HG02884 (cell line): ENCODE results near the gene ITGB4.

ENCODE experiments used
- ATAC-seq: cut with Tn5 transposase; IDR thresholded peaks from one replicate; pipeline ENCODE4 v1.9.1; 2021; ENCODE audit warnings: mild to moderate bottlenecking, moderate library complexity; ENCODE audit not compliant: unreplicated experiment

ITGB4 gene

DNA sequence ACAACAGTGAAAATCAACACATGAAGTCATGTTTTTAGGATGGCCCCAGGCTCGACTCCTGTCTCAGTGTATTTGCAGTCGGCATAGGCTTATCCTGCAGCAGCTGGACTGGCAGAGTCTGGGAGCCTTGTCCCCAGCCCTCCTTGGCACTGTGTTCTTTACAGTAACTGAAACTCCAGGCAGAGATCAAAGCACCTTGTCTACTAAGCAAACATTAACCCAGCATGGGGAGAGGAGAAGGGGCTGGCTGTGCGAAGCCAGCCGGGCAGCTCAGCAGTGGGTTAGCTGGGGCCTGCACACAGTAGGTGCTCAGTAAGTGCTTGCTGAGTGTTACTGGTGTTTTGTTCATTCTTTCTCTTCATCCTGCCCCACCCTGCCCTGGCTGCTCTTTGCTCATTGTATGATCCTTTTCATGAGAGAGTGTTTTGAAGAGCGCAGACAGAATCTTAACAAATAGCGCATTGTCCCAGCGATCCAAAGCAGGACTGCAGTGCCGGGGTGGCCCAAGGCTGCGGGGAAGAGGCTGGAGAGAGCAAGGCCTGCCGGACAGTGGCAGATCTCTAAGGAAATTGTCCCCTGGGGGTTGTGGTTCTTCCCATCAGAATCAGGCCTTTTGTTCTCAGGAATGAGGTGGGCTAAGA, 23.5 kb upstream of the ITGB4 start:
- no peak for ATAC-seq

DNA sequence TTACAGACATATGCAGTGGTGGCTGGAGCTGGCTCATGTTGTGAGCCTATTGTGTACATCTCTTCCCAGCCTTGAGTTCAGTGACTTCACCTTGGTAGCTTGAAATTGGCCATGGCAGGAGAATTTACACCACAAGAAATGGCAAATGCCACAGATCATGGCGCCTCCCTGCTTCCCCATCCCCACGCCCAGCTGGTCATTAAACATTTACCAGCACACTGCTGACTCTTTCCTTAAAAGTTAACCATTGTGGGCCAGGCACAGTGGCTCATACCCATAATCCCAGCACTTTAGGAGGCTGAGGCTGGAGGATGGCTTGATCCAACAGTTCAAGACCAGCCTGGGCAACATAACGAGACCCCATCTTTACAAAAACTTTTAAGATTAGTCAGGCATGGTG, 22.6 kb upstream of the ITGB4 start:
- ATAC-seq, result no peak

DNA sequence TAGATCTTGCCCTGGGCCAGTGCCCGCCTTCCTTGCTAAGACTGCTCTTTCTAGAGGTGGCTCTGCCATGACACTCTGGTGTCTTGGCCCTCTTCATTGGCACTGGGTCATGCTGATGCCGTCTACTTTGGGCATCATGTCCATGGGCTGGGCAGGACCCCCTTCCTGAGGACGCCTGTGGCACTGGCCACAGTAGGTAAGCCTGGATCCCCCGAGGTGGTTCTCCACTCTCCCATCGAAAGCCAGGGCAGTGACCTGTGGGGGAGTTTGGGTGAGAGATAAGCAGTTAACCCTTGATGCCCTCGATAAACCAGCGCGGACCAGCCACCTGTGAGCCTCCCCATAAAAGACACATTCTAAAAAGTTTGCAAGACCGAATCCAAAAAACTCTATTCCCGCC, 20.0 kb upstream of the ITGB4 start:
- ATAC-seq, result no peak

DNA sequence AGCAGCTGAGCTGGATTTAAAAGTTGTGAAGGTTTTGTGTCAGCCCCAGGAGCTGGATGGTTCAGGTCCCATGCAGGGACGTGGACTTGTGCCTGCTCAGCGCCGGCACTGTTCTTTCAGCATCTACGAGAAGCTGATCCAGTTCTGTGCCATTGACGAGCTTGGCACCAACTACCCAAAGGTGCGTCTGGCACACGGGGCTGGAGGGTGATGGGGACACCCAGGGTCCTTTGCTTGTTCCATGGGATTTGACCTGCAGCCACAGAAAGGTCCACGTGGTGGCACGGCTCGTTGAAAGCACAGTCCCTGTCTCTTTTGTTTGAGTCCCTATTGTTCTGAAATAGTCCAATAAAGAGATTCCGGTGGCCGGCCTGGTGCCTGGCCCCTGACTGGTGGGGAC, 18.1 kb upstream of the ITGB4 start:
- no peak for ATAC-seq

DNA sequence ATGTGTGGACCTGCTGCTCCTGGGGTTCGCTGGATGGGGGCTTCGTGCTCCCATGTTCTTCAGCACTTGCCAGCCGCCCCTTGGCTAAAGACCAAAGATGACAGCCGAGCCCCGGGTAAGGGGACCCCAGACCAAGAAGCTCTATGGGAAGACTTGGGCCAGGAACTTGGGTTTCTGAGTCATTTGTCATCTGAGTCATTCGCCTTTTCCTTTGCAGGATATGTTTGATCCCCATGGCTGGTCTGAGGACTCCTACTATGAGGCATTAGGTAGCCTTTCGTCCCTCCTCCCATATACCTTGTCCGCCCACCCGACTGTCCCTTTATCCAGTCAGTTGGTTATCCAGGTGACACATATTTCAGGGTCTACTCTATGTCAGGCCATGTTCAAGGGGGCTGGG, 17.7 kb upstream of the ITGB4 start:
- no peak for ATAC-seq

DNA sequence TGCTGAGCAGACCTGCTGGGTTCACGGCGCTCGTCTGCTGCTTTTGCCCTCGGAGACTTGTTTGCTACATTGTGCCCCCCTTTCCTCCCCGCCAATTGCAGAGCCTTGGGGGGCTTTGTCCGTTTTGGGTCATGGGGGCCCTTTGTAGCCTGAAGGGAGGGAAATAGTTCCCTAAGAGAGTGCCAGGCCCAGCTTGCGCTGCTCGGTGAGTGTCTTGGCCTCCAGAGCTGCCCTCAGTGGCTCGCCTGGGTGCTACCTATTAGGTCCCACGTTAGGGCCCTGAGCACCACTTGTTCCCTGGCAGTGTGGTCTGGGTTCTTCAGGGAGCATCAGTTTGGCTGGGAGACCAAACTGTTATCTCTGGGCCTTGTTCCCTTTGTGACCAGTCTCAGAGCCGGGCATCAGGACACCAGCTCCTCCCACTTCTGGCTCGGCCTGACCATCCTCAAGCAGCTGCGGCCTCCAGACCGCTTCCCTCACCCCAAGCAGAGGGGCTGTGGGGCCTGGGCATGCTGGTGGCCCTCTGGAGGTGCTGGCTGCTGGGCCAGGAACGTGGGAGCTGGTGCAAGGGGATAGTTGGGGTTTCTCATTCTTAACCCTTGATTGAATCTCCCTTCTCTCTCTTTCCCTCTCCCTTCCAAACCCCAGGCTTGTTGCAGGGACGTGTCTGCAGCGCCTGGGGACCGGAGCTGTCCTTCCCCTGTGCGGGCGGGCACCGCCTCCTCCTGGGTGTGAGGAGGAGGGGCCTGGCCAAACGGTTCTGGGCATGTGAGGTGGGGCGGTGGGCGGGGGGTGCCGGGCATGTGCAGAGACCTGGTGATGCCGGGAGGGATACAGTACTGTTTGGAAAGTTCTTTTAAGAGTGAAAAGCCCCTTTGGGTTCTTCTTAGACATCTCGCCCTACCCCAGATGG, 16.0 kb upstream of the ITGB4 start:
- no peak for ATAC-seq

DNA sequence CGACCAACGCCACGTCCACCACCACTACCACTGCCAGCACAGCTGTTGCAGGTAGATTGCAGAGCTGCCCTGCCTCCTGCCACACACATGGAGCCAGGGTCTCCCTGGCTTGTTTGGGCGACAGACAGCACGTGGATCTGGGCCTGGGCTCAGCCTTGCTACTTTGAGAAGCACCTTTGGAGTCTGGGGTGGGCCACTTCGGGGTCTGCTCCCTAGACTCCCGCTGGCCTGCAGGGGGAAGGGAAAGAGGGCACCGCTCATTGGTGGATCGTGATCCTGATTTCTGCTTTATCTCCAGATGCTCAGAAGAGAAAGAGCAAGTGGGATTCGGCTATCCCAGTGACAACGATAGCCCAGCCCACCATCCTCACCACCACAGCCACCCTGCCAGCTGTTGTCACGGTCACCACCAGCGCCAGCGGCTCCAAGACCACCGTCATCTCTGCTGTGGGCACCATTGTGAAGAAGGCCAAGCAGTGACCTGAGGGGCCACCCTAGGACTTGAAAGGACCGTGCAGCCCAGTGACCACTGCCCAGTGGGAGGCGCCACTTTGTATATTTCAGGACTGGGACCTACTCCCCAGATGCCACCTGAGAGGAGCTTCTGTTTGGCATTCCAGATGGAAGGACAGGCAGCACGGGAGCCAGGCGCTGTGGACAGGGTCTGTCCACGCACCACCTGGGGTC, 15.1 kb upstream of the ITGB4 start:
- no peak for ATAC-seq

DNA sequence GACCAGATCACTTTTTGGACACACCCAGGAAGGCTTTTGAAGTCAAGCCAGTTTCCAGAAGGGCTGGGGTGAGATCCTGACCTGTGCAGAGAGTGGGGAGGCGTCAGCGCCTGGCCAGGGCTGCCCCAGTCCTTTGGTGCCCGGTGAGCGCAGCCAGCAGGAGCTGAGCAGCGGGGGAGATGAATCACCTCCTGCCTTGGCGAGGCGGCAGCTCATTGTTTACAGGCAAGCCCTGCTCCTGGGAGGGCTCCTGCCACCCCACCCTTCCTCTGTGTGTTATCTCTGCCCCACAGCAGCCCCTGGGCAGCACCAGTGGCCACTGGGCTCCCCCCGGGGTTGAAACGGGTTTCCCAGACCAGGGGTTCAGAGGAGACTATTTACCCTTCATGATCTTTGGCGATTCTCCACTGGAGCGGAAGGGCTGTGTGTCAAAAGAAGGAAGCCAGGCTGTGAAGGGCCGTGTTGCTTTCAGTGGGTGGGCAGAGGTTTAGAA, 14.1 kb upstream of the ITGB4 start:
- no peak for ATAC-seq

DNA sequence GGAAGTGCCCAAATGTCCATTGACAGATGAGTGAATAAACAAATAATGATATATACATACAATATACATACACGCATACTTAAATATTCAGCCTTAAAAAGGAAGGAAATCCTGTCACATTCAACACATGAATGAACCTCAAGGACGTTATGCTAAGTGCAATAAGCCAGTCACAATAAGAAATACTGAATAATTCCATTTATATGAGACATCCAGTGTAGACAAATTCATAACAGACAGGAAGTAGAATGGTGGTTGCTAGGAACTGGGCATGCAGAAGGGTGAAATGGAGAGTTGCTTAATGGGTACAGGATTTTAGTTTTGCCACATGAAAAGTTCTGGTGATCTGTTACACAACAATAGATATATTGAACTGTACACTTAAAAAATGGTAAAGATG, 8.8 kb upstream of the ITGB4 start:
- ATAC-seq, result no peak

DNA sequence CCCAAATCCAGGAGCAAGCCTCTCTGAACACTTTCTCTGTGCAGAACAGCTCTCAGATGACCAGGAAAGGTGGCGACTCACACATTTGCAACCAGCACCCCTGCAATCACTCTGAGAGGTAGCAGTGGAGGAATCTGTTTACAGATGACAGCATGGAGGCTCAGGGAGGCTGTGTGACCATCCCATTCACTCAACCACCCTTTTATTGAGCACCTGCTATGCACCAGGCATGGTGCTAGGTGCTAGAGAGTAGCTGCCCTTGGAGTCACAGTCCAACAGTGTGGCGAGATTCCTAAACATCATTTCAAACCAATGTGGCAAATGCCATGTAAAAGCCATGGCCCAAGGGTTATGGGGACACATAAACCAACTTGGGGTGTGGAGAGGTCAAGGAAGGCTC, 1.5 kb upstream of the ITGB4 start:
- no peak for ATAC-seq

DNA sequence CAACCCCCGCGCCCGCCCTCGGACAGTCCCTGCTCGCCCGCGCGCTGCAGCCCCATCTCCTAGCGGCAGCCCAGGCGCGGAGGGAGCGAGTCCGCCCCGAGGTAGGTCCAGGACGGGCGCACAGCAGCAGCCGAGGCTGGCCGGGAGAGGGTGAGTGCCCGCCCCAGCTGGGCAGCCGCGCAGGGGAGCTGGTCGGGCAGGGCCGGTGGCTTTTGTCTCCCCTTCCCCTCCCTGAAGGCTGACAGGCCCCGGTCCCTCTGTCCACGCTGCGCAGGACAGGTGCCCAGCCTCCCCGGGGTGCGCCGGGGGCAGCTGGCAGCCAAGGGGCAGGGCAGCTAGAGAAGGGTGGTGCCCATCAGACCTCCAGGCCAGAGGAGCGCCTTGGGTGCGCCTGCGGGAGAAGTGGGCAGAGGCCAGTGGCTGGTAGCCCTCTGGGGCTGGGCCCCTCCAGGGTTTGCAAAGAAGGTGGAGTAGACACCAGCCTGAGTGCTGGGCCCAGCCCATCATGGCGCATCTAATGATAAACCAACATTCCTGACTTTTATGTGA, 278 bp downstream of the ITGB4 start:
- no peak for ATAC-seq

DNA sequence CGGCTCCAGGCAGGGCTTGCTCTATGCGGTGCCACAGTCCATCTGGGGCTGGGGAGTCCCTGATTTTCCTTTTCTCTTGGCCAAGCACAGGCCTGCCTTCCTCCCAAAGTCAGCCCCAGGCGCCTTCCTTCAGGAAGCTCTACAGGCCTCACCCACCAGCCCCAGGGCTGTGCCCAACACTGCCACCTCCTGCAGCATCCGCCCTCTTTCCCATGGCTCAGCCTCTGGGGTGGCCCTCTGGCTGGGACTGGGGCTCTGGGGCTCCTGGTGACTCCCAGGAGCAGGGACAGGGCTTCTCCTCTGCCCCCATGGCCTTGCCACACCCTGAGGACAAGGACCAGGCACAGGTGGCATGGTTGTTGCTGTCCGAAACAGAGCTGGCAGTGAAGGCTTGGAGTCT, 817 bp downstream of the ITGB4 start:
- ATAC-seq, result no peak

DNA sequence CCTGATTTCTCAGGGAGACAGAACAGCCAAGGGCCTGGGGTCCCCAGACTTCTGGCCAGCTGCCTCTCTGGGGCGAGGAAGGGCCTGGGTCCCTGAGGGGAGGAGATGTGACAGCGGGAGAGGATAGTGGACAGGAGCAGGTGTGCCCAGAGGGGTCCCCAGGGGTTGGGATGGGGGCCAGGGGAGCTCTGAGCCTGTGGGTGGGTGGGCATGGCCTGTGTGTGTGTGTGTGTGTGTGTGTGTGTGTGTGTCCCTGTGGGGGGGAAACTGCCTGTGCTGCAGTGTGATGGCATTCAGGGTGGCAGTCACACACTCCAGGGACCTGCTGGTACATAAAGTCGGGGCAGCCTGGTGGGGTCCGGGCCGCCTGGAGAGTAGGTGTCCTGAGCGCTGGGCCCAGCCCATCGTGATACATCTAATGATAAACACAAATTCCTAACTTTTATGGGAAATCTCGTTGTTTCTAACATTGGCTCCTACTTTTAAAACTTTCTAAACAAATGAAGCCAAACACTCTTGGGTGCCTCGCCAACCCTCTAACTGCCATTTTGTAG, 1.4 kb downstream of the ITGB4 start:
- ATAC-seq, result no peak

DNA sequence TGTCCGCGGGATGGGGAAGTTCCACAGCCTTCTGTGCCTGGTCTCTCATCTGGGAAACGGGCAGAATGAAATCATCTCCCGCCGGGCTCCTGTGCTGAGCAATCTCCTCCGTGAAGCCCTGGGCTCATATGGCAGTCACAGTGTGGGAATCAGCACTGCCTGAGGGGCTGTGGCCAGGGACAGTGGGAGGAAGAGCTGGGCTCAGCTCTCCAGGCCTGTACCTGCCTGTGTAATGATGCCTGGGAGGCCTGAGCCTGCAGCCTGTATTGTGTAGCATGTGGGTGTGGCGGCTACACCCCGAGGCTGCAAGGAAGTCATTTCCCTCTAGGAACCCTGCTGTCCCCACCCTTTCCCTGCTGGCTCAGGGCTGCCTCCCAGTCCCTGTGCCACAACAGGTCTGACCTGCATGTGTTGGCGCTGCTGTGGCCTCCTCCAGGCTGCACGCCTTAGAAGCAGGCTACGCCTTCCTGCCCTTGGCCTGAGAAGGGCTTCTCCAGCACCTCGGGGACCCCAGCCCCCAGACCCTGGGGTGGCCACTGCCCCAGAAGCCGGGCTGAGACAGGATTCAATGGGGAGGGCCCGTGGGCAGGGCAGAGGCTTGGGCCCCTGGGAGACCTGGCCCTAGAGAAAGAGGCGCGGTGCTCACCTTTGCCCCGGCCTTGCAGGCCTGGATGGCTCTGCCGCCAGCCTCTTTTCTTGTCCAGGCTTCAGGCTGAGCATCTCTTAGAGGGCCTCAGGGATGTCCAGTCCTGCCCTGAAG, 2.1 kb downstream of the ITGB4 start:
- no peak for ATAC-seq

DNA sequence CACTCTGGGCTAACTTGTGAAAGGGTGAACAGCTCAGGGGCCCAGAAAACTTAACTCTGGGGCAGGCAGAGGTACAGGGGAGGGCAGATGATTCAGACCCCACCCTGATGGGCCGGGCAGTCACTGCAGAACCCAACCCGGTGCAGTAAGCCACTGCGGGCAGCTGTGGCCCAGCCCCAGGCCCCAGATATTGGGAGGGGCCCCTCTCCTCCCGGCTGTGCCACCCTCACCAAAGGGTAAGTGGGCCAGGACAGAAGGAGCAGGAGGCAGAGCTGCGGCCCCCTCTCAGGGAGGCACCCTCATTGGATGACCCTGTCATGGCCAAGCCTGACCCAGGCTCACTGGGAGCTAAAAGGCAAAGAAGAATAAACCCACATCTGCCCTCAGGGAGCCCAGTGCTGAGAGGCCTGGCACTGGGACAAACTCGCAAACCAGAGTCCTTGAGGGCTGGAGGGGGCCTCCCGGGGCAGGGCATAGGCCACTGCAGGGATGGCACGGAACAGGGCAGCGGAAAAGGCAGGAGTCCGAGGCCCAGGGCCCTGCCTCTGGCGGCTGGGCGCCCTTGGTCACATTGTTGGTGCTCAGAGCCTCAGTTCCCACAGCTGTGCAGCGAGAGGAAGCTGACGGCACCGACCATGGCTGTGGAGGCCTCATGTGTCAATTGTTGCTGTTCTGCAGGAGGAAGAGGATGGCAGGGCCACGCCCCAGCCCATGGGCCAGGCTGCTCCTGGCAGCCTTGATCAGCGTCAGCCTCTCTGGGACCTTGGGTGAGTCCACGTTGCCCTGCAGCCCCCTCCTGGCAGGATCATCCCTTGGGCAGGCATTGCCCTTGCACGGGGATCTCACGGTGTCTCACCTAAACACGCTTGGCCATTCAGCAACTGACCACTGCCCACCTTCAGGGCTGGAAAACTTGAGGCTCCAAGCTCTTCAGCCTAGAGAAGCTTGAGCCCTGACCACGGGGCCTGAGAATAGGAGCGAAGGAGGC, 3.1 kb downstream of the ITGB4 start:
- ATAC-seq, result no peak

DNA sequence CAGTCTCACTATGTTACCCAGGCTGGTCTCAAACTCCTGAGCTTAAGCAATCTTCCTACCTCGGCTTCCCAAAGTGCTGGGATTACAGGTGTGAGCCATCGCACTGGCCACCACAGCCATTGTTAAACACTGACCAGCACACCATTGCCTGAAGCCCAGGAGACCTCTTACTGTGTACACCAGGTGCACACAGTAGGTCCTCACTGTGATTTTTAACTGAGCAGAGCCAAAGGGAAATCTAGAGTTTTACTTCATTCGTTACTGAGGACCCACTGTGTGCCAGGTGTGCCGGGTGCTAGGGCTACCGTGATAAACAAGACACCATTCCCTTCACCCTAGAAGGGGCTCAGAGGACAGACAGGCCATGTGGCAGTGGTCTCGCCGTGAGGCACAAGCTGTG, 4.2 kb downstream of the ITGB4 start:
- ATAC-seq, result no peak

DNA sequence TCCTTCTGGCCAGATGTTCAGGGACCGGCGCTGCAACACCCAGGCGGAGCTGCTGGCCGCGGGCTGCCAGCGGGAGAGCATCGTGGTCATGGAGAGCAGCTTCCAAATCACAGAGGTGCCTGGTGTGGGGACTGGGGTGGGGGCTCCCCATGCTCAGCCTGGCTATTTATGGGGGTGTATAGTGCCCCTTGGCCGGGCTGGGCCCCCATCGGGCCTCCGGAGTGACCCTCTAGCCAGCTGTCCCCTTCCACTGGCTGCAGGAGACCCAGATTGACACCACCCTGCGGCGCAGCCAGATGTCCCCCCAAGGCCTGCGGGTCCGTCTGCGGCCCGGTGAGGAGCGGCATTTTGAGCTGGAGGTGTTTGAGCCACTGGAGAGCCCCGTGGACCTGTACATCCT, 6.1 kb downstream of the ITGB4 start:
- ATAC-seq, result no peak

DNA sequence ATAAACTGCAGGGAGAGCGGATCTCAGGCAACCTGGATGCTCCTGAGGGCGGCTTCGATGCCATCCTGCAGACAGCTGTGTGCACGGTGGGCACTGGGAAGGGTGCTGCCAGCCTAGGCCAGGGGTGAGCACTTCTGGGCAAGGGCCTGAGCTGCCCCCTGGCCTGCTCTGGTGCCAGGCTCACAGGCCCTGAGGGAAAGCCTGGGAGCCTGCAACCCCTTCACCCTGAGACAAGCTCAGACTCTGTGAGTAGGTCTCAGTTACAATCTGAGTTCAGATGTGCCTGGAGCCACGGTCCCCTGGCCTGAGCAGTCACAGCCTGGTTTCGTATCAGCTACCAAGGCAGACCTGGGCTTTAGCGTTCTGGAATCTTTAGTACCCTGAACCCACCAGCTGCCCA, 8.1 kb downstream of the ITGB4 start:
- no peak for ATAC-seq

DNA sequence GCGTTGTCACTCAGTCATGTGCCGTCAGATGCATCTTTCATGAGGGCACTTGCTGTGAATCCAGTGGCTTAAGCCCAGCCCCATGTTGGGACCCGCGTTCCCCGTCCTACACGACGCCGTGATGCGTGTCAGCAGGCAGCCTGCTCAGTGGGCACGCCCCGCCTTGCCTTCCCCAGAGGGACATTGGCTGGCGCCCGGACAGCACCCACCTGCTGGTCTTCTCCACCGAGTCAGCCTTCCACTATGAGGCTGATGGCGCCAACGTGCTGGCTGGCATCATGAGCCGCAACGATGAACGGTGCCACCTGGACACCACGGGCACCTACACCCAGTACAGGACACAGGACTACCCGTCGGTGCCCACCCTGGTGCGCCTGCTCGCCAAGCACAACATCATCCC, 8.8 kb downstream of the ITGB4 start:
- no peak for ATAC-seq
